PC-9 (cell line): Measurements from ENCODE around the gene HS3ST2. TPM values are rescaled to one million over a fixed set of nuclear protein-coding genes. Genes with fewer than 3 reads are reported as not detected.

Experiments
- BruUV-seq: library from RNA; stranded (reverse); fragments of 400-500 nt; replicated peaks from 2 replicates; lab custom pipeline; 2021; lab: Mats Ljungman, UMichigan
- CTCF ChIA-PET: fragments of 300-600 bp; sonication (Branson Sonifier 250); formaldehyde crosslinking; loops from one replicate; lab custom pipeline; 2022; ENCODE audit warnings: antibody characterized with exemption; lab: Charles Lee
- POLR2A ChIA-PET: fragments of 300-600 bp; sonication (Branson Sonifier 250); formaldehyde crosslinking; loops from one replicate; lab custom pipeline; 2022; ENCODE audit warnings: antibody characterized with exemption; ENCODE audit not compliant: unreplicated experiment; lab: Charles Lee
- DNase-seq, 2 experiments: peaks; one replicate each; pipeline versions ENCODE4 v3.0.0 to v3.0.0-alpha.2; 2015 to 2022; ENCODE audit warnings: mixed read lengths in 1 of 2
- H2AFZ ChIP-seq: fragments of 200-600 bp; sonication (generic); 2 replicates; pipeline ENCODE4 v1.8.1; 2017; ENCODE audit warnings: antibody characterized with exemption
- H3F3A ChIP-seq: fragments of 200-600 bp; sonication (generic); 2 replicates; pipeline ENCODE4 v1.8.1; 2017; ENCODE audit warnings: antibody characterized with exemption, mild to moderate bottlenecking, low read depth; ENCODE audit not compliant: insufficient read depth
- H3K27ac ChIP-seq: fragments of 200-600 bp; sonication (generic); 2 replicates; pipeline ENCODE4 v1.6.1; 2016; ENCODE audit warnings: mixed run types
- H3K27me3 ChIP-seq: fragments of 200-600 bp; sonication (generic); 2 replicates; pipeline ENCODE4 v1.6.1; 2016; ENCODE audit warnings: low read depth, mixed run types; ENCODE audit not compliant: insufficient read depth
- H3K36me3 ChIP-seq: fragments of 200-600 bp; sonication (generic); 2 replicates; pipeline ENCODE4 v1.6.1; 2016; ENCODE audit warnings: low read depth, mixed run types
- H3K4me1 ChIP-seq: fragments of 200-600 bp; sonication (generic); replicated peaks from 2 replicates; pipeline ENCODE4 v1.6.1; 2016; ENCODE audit warnings: mixed run types; ENCODE audit not compliant: insufficient read depth
- H3K4me2 ChIP-seq: fragments of 200-600 bp; sonication (generic); 2 replicates; pipeline ENCODE4 v1.6.1; 2017; ENCODE audit warnings: mixed run types
- H3K4me3 ChIP-seq: fragments of 200-600 bp; sonication (generic); 2 replicates; pipeline ENCODE4 v1.6.1; 2016; ENCODE audit warnings: mixed run types
- H3K79me2 ChIP-seq: fragments of 200-600 bp; sonication (generic); 2 replicates; pipeline ENCODE4 v1.6.1; 2017; ENCODE audit warnings: low read depth, mixed run types
- H3K9me2 ChIP-seq: fragments of 200-600 bp; sonication (generic); 2 replicates; pipeline ENCODE4 v1.8.1; 2017; ENCODE audit warnings: mild to moderate bottlenecking; ENCODE audit not compliant: insufficient read depth
- H3K9me3 ChIP-seq: fragments of 200-600 bp; sonication (generic); 2 replicates; pipeline ENCODE4 v1.8.1; 2016; ENCODE audit warnings: low read depth; ENCODE audit not compliant: insufficient read depth
- H4K20me1 ChIP-seq: fragments of 200-600 bp; sonication (generic); 2 replicates; pipeline ENCODE4 v1.8.1; 2017; ENCODE audit not compliant: insufficient read depth
- EZH2 ChIP-seq: fragments of 200-600 bp; sonication (generic); IDR thresholded peaks from 2 replicates; pipeline ENCODE4 v1.8.0; 2017; ENCODE audit warnings: antibody characterized with exemption, low read depth
- intact Hi-C: fragments of 100-400 bp; cut with micrococcal nuclease; formaldehyde crosslinking; loops from one replicate; pipeline ENCODE4 v1.10.0; 2022; ENCODE audit not compliant: unreplicated experiment
- total RNA-seq: library from RNA; stranded (reverse); gene quantifications from 2 replicates; pipeline ENCODE4 v1.2.3, GENCODE V29; 2021
- TF ChIP-seq, protein P1 (sequence below): fragments of 200-600 bp; sonication (generic); conservative IDR thresholded peaks from 2 replicates; pipeline ENCODE4 v1.6.1; 2017; ENCODE audit warnings: mixed run types, antibody characterized with exemption, mild to moderate bottlenecking, moderate library complexity

HS3ST2 gene
- total RNA-seq, 1 experiment from 2014 or later: 1.1 TPM

DNA sequence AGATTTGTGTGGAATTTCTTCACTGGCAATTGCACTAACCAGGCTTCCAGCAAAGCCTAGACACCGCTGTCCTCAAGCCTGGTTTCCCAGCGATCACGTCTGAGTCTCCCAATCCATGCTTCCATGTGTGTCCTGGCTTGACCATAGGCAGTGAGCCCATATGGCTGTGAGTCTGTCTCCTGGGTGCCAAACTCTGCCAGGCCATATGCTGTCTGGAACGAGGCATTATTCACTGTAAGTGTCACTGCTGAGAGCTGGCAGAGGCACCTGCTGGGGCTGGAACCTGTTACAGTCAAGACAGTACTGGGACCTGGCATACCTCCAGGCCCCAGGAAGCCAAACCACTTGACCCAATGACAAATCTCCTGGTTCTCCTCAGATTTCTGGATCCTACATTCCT lies 60.4 kb downstream of the HS3ST2 start:
- intact Hi-C loops: no loop called here
- no peaks in the 10 kb centered on the region for H3K9me2 ChIP-seq
- no peak overlapping the region for H3K4me3 ChIP-seq
- peaks cover 74% of the 10 kb centered on the region for H3K27me3 ChIP-seq
- H3K27ac ChIP-seq: no peak overlapping the region
- no peaks in the 10 kb centered on the region for H3K4me1 ChIP-seq
- TF ChIP-seq, protein P1, sequence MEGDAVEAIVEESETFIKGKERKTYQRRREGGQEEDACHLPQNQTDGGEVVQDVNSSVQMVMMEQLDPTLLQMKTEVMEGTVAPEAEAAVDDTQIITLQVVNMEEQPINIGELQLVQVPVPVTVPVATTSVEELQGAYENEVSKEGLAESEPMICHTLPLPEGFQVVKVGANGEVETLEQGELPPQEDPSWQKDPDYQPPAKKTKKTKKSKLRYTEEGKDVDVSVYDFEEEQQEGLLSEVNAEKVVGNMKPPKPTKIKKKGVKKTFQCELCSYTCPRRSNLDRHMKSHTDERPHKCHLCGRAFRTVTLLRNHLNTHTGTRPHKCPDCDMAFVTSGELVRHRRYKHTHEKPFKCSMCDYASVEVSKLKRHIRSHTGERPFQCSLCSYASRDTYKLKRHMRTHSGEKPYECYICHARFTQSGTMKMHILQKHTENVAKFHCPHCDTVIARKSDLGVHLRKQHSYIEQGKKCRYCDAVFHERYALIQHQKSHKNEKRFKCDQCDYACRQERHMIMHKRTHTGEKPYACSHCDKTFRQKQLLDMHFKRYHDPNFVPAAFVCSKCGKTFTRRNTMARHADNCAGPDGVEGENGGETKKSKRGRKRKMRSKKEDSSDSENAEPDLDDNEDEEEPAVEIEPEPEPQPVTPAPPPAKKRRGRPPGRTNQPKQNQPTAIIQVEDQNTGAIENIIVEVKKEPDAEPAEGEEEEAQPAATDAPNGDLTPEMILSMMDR: no peak
- TF ChIP-seq EZH2: no peak
- H3K36me3 ChIP-seq: no peaks in the 10 kb centered on the region
- no peaks in the 10 kb centered on the region for H3F3A ChIP-seq
- ChIA-PET CTCF (no interaction called here), POLR2A (no interaction called here)
- no peak overlapping the region for H2AFZ ChIP-seq
- H3K9me3 ChIP-seq: no peaks in the 10 kb centered on the region; the same call in 1 of the 2 replicates
- H3K4me2 ChIP-seq: no peak overlapping the region
- no peaks in the 10 kb centered on the region for H4K20me1 ChIP-seq
- BruUV-seq: no TSS peak
- no peak for DNase-seq
- H3K79me2 ChIP-seq: no peaks in the 10 kb centered on the region

GRCh38 chr16:22878955-22879354 lies 65.0 kb downstream of the HS3ST2 start:
- Histone ChIP-seq H3K36me3 (no peaks in the 10 kb centered on the region), H3K79me2 (no peaks in the 10 kb centered on the region), H3K27ac (no peak overlapping the region), H3K27me3 (peaks cover 77% of the 10 kb centered on the region), H3K9me3 (no peaks in the 10 kb centered on the region; the same call in 1 of the 2 replicates), H3K4me3 (no peak overlapping the region), H3K4me1 (no peaks in the 10 kb centered on the region), H4K20me1 (peaks cover 4% of the 10 kb centered on the region; the same call in 1 of the 2 replicates), H2AFZ (no peak overlapping the region), H3F3A (no peaks in the 10 kb centered on the region), H3K4me2 (no peak overlapping the region), H3K9me2 (no peaks in the 10 kb centered on the region)
- TF ChIP-seq EZH2: no peak
- TF ChIP-seq, protein P1: no peak
- no peak for DNase-seq
- intact Hi-C loops: no loop called here
- POLR2A ChIA-PET: no interaction called here
- CTCF ChIA-PET: no interaction called here
- BruUV-seq: no TSS peak

GRCh38 chr16:22879466-22879865 lies 65.5 kb downstream of the HS3ST2 start:
- Histone ChIP-seq H4K20me1 (peaks cover 4% of the 10 kb centered on the region; the same call in 1 of the 2 replicates), H2AFZ (no peak overlapping the region), H3F3A (no peaks in the 10 kb centered on the region), H3K27ac (no peak overlapping the region), H3K4me3 (no peak overlapping the region), H3K9me2 (no peaks in the 10 kb centered on the region), H3K27me3 (peaks cover 77% of the 10 kb centered on the region), H3K4me2 (no peak overlapping the region), H3K9me3 (no peaks in the 10 kb centered on the region; the same call in 1 of the 2 replicates), H3K4me1 (no peaks in the 10 kb centered on the region), H3K36me3 (no peaks in the 10 kb centered on the region), H3K79me2 (no peaks in the 10 kb centered on the region)
- DNase-seq: no peak
- intact Hi-C loops: no loop called here
- ChIA-PET CTCF (no interaction called here), POLR2A (no interaction called here)
- TF ChIP-seq EZH2: no peak
- TF ChIP-seq, protein P1: no peak
- BruUV-seq: no TSS peak
